ENCODE data around the gene NADK. TPM values are rescaled to one million over a fixed set of nuclear protein-coding genes. Genes with fewer than 3 reads are reported as not detected.
"Not testable (repeated sequence)": the region's sequence is repeated elsewhere in the genome, so short reads cannot be mapped to it uniquely, and the experiment has no call there.

NADK gene
- total and polyA plus RNA-seq, 2 donors (not counting 1 experiment from before 2014, with no cell fraction given) = 149 to 184 TPM

GRCh38 chr1:1729116-1729816, 49.0 kb downstream of the NADK start:
- intact Hi-C loops (cut with micrococcal nuclease); H2AFZ ChIP-seq (ENCODE audit: insufficient read depth, low read depth, low read length, poor library complexity, severe bottlenecking); H3K27ac Mint-ChIP-seq; H3K9me3 Mint-ChIP-seq (ENCODE audit: insufficient read depth); H3K27me3 ChIP-seq (replicated peaks in 1 of 4; ENCODE audit: control extremely low read depth in 1 of 4, control insufficient read depth in 3 of 4, insufficient read depth in 4 of 4, low read length in 3 of 4); CTCF ChIA-PET; H3K4me1 Mint-ChIP-seq; H4K20me1 ChIP-seq (ENCODE audit: control insufficient read depth, insufficient read depth, low read length, poor library complexity, severe bottlenecking); H3K4me3 ChIP-seq (ENCODE audit: control extremely low read depth in 1 of 5, extremely low read depth in 1 of 5, insufficient read depth in 1 of 5, low read depth in 2 of 5, low read length in 4 of 5); H3K4me1 ChIP-seq (ENCODE audit: control insufficient read depth in 2 of 2, insufficient read depth in 2 of 2, low read length in 2 of 2); H3K9ac ChIP-seq (ENCODE audit: low read length); POLR2A ChIA-PET; H3K9me3 ChIP-seq (ENCODE audit: control extremely low read depth in 1 of 3, control insufficient read depth in 2 of 3, insufficient read depth in 1 of 3, low read length in 2 of 3); H3K4me3 Mint-ChIP-seq; H3K27me3 Mint-ChIP-seq; ATAC-seq (ENCODE audit: low read depth); DNase-seq; H3K4me2 ChIP-seq (replicated peaks; ENCODE audit: low read depth, low read length, poor library complexity, severe bottlenecking): not testable (repeated sequence)
- H3K36me3 ChIP-seq (replicated peaks in 1 of 2; ENCODE audit: control extremely low read depth in 1 of 2, control insufficient read depth in 1 of 2, extremely low read depth in 1 of 2, insufficient read depth in 2 of 2, low read length in 1 of 2) = peaks cover 0 to 23% of the 10 kb centered on the region in 2 experiments
- 90% methylated on average over 2 of the region's 18 CpGs for WGBS (ENCODE audit: insufficient coverage)
- H3K79me2 ChIP-seq (ENCODE audit: control insufficient read depth, insufficient read depth, low read length) = peaks cover 17% of the 10 kb centered on the region
- peak overlapping the region in 1 of 2 donors; percentile 34 for H3K27ac ChIP-seq (ENCODE audit: low read length in 2 of 2)

DNA sequence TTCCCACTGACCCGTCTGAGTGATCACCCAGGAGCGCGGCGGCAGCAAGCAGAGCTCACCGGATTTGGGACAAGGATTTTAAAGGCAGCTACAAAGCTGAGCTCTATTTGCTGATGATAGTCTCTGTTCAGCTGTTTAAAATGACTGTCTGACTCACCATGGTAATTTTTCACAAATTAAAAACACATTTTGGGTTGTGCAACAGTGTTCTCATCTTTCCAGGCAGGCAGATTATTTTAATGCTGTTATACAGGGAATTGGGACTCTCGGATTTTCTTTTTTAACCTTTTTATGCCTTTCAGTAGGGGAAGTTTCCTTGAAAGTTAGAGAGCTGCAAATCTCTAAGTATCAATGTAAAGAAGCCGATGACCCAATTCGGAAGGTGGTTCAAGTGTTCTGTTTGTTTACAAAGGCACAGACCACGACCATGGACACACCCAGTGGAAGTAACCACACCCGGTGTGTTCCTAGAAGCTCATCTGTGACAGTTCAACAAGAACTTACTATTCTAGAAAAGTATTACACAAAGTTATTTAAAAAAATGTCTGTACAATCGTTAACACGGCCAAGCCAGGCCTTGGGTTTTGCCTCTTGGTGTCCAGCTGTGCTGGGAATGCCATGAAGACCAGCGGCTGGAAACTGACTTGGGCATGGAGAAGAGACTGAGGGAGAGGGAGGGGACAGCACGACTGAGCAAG, 49.8 kb downstream of the NADK start:
- 100% methylated on average over 1 of the region's 14 CpGs for WGBS (ENCODE audit: insufficient coverage)
- DNase-seq; H3K9me3 ChIP-seq (ENCODE audit: control extremely low read depth in 1 of 3, control insufficient read depth in 2 of 3, insufficient read depth in 1 of 3, low read length in 2 of 3); H3K4me1 ChIP-seq (ENCODE audit: control insufficient read depth in 2 of 2, insufficient read depth in 2 of 2, low read length in 2 of 2); H3K27me3 Mint-ChIP-seq; ATAC-seq (ENCODE audit: low read depth); H3K27me3 ChIP-seq (replicated peaks in 1 of 4; ENCODE audit: control extremely low read depth in 1 of 4, control insufficient read depth in 3 of 4, insufficient read depth in 4 of 4, low read length in 3 of 4); H3K4me3 Mint-ChIP-seq; H4K20me1 ChIP-seq (ENCODE audit: control insufficient read depth, insufficient read depth, low read length, poor library complexity, severe bottlenecking); CTCF ChIA-PET; H3K4me1 Mint-ChIP-seq; H2AFZ ChIP-seq (ENCODE audit: insufficient read depth, low read depth, low read length, poor library complexity, severe bottlenecking); intact Hi-C loops (cut with micrococcal nuclease); H3K4me3 ChIP-seq (ENCODE audit: control extremely low read depth in 1 of 5, extremely low read depth in 1 of 5, insufficient read depth in 1 of 5, low read depth in 2 of 5, low read length in 4 of 5); H3K9me3 Mint-ChIP-seq (ENCODE audit: insufficient read depth): not testable (repeated sequence)
- peaks cover 0 to 23% of the 10 kb centered on the region in 2 experiments for H3K36me3 ChIP-seq (replicated peaks in 1 of 2; ENCODE audit: control extremely low read depth in 1 of 2, control insufficient read depth in 1 of 2, extremely low read depth in 1 of 2, insufficient read depth in 2 of 2, low read length in 1 of 2)
- peak overlapping the region; percentile 34 to 59 for H3K27ac ChIP-seq (ENCODE audit: low read length in 2 of 2)
- peak overlapping the region; percentile 53 for H3K27ac Mint-ChIP-seq
- peak overlapping the region; percentile 22 for H3K4me2 ChIP-seq (replicated peaks; ENCODE audit: low read depth, low read length, poor library complexity, severe bottlenecking)
- H3K79me2 ChIP-seq (ENCODE audit: control insufficient read depth, insufficient read depth, low read length) = peaks cover 17% of the 10 kb centered on the region
- POLR2A ChIA-PET = interaction anchor here (0.6 kb wide), 1 partner anchor 149 kb away, joined by 3 read pairs; no protein-coding TSS in a partner anchor
- peak overlapping the region; percentile 26 for H3K9ac ChIP-seq (ENCODE audit: low read length)

- H3K9me3 Mint-ChIP-seq (ENCODE audit: insufficient read depth); H3K9ac ChIP-seq (ENCODE audit: low read length); H3K27me3 ChIP-seq (replicated peaks in 1 of 4; ENCODE audit: control extremely low read depth in 1 of 4, control insufficient read depth in 3 of 4, insufficient read depth in 4 of 4, low read length in 3 of 4); H3K27me3 Mint-ChIP-seq; intact Hi-C loops (cut with micrococcal nuclease); H3K9me3 ChIP-seq (ENCODE audit: control extremely low read depth in 1 of 3, control insufficient read depth in 2 of 3, insufficient read depth in 1 of 3, low read length in 2 of 3); H3K4me3 ChIP-seq (ENCODE audit: control extremely low read depth in 1 of 5, extremely low read depth in 1 of 5, insufficient read depth in 1 of 5, low read depth in 2 of 5, low read length in 4 of 5); DNase-seq; H3K4me1 ChIP-seq (ENCODE audit: control insufficient read depth in 2 of 2, insufficient read depth in 2 of 2, low read length in 2 of 2); H3K4me2 ChIP-seq (replicated peaks; ENCODE audit: low read depth, low read length, poor library complexity, severe bottlenecking); H3K27ac Mint-ChIP-seq; CTCF ChIA-PET; H3K27ac ChIP-seq (ENCODE audit: low read length in 2 of 2); ATAC-seq (ENCODE audit: low read depth); H3K79me2 ChIP-seq (ENCODE audit: control insufficient read depth, insufficient read depth, low read length); H3K4me3 Mint-ChIP-seq; H3K4me1 Mint-ChIP-seq; H2AFZ ChIP-seq (ENCODE audit: insufficient read depth, low read depth, low read length, poor library complexity, severe bottlenecking); POLR2A ChIA-PET; H4K20me1 ChIP-seq (ENCODE audit: control insufficient read depth, insufficient read depth, low read length, poor library complexity, severe bottlenecking): not testable (repeated sequence)
- H3K36me3 ChIP-seq (replicated peaks in 1 of 2; ENCODE audit: control extremely low read depth in 1 of 2, control insufficient read depth in 1 of 2, extremely low read depth in 1 of 2, insufficient read depth in 2 of 2, low read length in 1 of 2) = peaks cover 0 to 14% of the 10 kb centered on the region in 2 experiments
- WGBS (ENCODE audit: insufficient coverage) = 97% methylated on average over 3 of the region's 12 CpGs
These were observed 51.1 kb downstream of the NADK start for GRCh38 chr1:1727131-1727651.

DNA sequence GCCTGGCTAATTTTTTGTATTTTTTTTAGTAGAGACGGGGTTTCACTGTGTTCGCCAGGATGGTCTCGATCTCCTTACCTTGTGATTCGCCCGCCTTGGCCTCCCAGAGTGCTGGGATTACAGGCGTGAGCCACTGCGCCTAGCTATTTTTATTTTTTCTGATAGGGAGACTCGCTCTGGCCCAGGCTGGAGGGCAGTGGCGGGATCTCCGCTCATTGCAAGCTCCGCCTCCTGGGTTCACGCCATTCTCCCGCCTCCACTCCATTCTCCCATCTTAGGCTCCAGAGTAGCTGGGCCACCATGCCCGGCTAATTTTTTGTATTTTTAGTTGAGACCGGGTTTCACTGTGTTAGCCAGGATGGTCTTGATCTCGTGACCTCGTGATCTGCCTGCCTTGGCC, 52.2 kb downstream of the NADK start:
- POLR2A ChIA-PET; intact Hi-C loops (cut with micrococcal nuclease); CTCF ChIA-PET; H3K9me3 Mint-ChIP-seq (ENCODE audit: insufficient read depth); H3K4me3 Mint-ChIP-seq; H3K9ac ChIP-seq (ENCODE audit: low read length); ATAC-seq (ENCODE audit: low read depth); H3K27me3 Mint-ChIP-seq; H3K36me3 ChIP-seq (replicated peaks in 1 of 2; ENCODE audit: control extremely low read depth in 1 of 2, control insufficient read depth in 1 of 2, extremely low read depth in 1 of 2, insufficient read depth in 2 of 2, low read length in 1 of 2); H3K4me1 Mint-ChIP-seq; H3K27ac ChIP-seq (ENCODE audit: low read length in 2 of 2); H3K9me3 ChIP-seq (ENCODE audit: control extremely low read depth in 1 of 3, control insufficient read depth in 2 of 3, insufficient read depth in 1 of 3, low read length in 2 of 3); H3K27me3 ChIP-seq (replicated peaks in 1 of 4; ENCODE audit: control extremely low read depth in 1 of 4, control insufficient read depth in 3 of 4, insufficient read depth in 4 of 4, low read length in 3 of 4); H2AFZ ChIP-seq (ENCODE audit: insufficient read depth, low read depth, low read length, poor library complexity, severe bottlenecking); H3K4me1 ChIP-seq (ENCODE audit: control insufficient read depth in 2 of 2, insufficient read depth in 2 of 2, low read length in 2 of 2); H4K20me1 ChIP-seq (ENCODE audit: control insufficient read depth, insufficient read depth, low read length, poor library complexity, severe bottlenecking); H3K4me2 ChIP-seq (replicated peaks; ENCODE audit: low read depth, low read length, poor library complexity, severe bottlenecking); H3K4me3 ChIP-seq (ENCODE audit: control extremely low read depth in 1 of 5, extremely low read depth in 1 of 5, insufficient read depth in 1 of 5, low read depth in 2 of 5, low read length in 4 of 5); DNase-seq: not testable (repeated sequence)
- peak overlapping the region; percentile 26 for H3K27ac Mint-ChIP-seq
- H3K79me2 ChIP-seq (ENCODE audit: control insufficient read depth, insufficient read depth, low read length) = peaks cover 12% of the 10 kb centered on the region
- 97% methylated on average over 17 of the region's 17 CpGs for whole genome bisulfite sequencing (ENCODE audit: insufficient coverage)
